Measurements from ENCODE around the gene CPA1. TPM values are rescaled to one million over a fixed set of nuclear protein-coding genes. Genes with fewer than 3 reads are reported as not detected.

Gene CPA1
- total RNA-seq, 1 experiment from 2014 or later = not detected

GRCh38 chr7:130401101-130401500 lies 20.8 kb downstream of the CPA1 start:
- H3K4me3 ChIP-seq (ENCODE audit: low read depth, low read length) = no peak overlapping the region
- no peaks in the 10 kb centered on the region for H3K27me3 ChIP-seq (replicated peaks; ENCODE audit: control insufficient read depth, insufficient read depth, low read length)
- H3K9me3 ChIP-seq = no peaks in the 10 kb centered on the region
- BruUV-seq (replicated peaks) = no TSS peak
- DNase-seq = no peak
- CTCF ChIA-PET = no interaction called here
- H3K36me3 Mint-ChIP-seq (ENCODE audit: insufficient read depth, unreplicated experiment) = no peaks in the 10 kb centered on the region
- H3K9me3 Mint-ChIP-seq (ENCODE audit: unreplicated experiment) = no peaks in the 10 kb centered on the region
- H3K4me3 Mint-ChIP-seq (ENCODE audit: unreplicated experiment) = no peak overlapping the region
- no peaks in the 10 kb centered on the region for H3K4me1 Mint-ChIP-seq (ENCODE audit: low read depth, unreplicated experiment)
- no peaks in the 10 kb centered on the region for H3K36me3 ChIP-seq (ENCODE audit: control insufficient read depth, insufficient read depth, low read length)
- no peaks in the 10 kb centered on the region for H3K4me1 ChIP-seq
- POLR2A ChIA-PET = no interaction called here
- no peak overlapping the region for H3K27ac Mint-ChIP-seq (ENCODE audit: unreplicated experiment)
- intact Hi-C loops (cut with micrococcal nuclease; ENCODE audit: unreplicated experiment) = no loop called here
- no peaks in the 10 kb centered on the region for H3K27me3 Mint-ChIP-seq (ENCODE audit: insufficient read depth, unreplicated experiment)
- no peak for TF ChIP-seq CTCF (IDR thresholded peaks at IDR 0.05; ENCODE audit: insufficient read depth in 1 of 2, low read depth in 1 of 2, low read length in 1 of 2, severe bottlenecking in 1 of 2, unreplicated experiment in 1 of 2)

- POLR2A ChIA-PET = no interaction called here
- no peaks in the 10 kb centered on the region for H3K9me3 Mint-ChIP-seq (ENCODE audit: unreplicated experiment)
Measured at GRCh38 chr7:130401578-130401977, 21.3 kb downstream of the CPA1 start.

GRCh38 chr7:130405003-130405402 lies 24.7 kb downstream of the CPA1 start:
- no peaks in the 10 kb centered on the region for H3K27me3 ChIP-seq (replicated peaks; ENCODE audit: control insufficient read depth, insufficient read depth, low read length)
- no peaks in the 10 kb centered on the region for H3K9me3 ChIP-seq
- peaks cover 14% of the 10 kb centered on the region for H3K4me1 ChIP-seq
- H3K36me3 Mint-ChIP-seq (ENCODE audit: insufficient read depth, unreplicated experiment) = no peaks in the 10 kb centered on the region
- ChIA-PET CTCF (no interaction called here), POLR2A (no interaction called here)
- H3K9me3 Mint-ChIP-seq (ENCODE audit: unreplicated experiment) = no peaks in the 10 kb centered on the region
- no TSS peak for BruUV-seq (replicated peaks)
- no peak overlapping the region for H3K4me3 ChIP-seq (ENCODE audit: low read depth, low read length)
- no peaks in the 10 kb centered on the region for H3K36me3 ChIP-seq (ENCODE audit: control insufficient read depth, insufficient read depth, low read length)
- intact Hi-C loops (cut with micrococcal nuclease; ENCODE audit: unreplicated experiment) = no loop called here
- no peak overlapping the region for H3K4me3 Mint-ChIP-seq (ENCODE audit: unreplicated experiment)
- DNase-seq = no peak
- H3K27me3 Mint-ChIP-seq (ENCODE audit: insufficient read depth, unreplicated experiment) = no peaks in the 10 kb centered on the region
- no peak overlapping the region for H3K27ac Mint-ChIP-seq (ENCODE audit: unreplicated experiment)
- no peak for TF ChIP-seq CTCF (IDR thresholded peaks at IDR 0.05; ENCODE audit: insufficient read depth in 1 of 2, low read depth in 1 of 2, low read length in 1 of 2, severe bottlenecking in 1 of 2, unreplicated experiment in 1 of 2)
- peaks cover 9% of the 10 kb centered on the region for H3K4me1 Mint-ChIP-seq (ENCODE audit: low read depth, unreplicated experiment)

More at GRCh38 chr7:130401578-130401977, 21.3 kb downstream of the CPA1 start:
- Mint-ChIP-seq H3K4me3 (ENCODE audit: unreplicated experiment) (no peak overlapping the region), H3K27ac (ENCODE audit: unreplicated experiment) (no peak overlapping the region), H3K36me3 (ENCODE audit: insufficient read depth, unreplicated experiment) (no peaks in the 10 kb centered on the region), H3K27me3 (ENCODE audit: insufficient read depth, unreplicated experiment) (no peaks in the 10 kb centered on the region), H3K4me1 (ENCODE audit: low read depth, unreplicated experiment) (no peaks in the 10 kb centered on the region)
- no peak for DNase-seq
- Histone ChIP-seq H3K9me3 (no peaks in the 10 kb centered on the region), H3K27me3 (replicated peaks; ENCODE audit: control insufficient read depth, insufficient read depth, low read length) (no peaks in the 10 kb centered on the region), H3K4me1 (no peaks in the 10 kb centered on the region), H3K36me3 (ENCODE audit: control insufficient read depth, insufficient read depth, low read length) (no peaks in the 10 kb centered on the region), H3K4me3 (ENCODE audit: low read depth, low read length) (no peak overlapping the region)
- BruUV-seq (replicated peaks) = no TSS peak
- no peak for TF ChIP-seq CTCF (IDR thresholded peaks at IDR 0.05; ENCODE audit: insufficient read depth in 1 of 2, low read depth in 1 of 2, low read length in 1 of 2, severe bottlenecking in 1 of 2, unreplicated experiment in 1 of 2)
- CTCF ChIA-PET = no interaction called here
- intact Hi-C loops (cut with micrococcal nuclease; ENCODE audit: unreplicated experiment) = no loop called here
